ENCODE data around the gene MGLL.
"Not testable (repeated sequence)": the region's sequence is repeated elsewhere in the genome, so short reads cannot be mapped to it uniquely, and the experiment has no call there.

Gene MGLL

GRCh38 chr3:127660621-127661251 is 161.6 kb downstream of the MGLL start:
- TF ChIP-seq ZFX (IDR thresholded peaks at IDR 0.05; ENCODE audit: borderline replicate concordance), result no peak
- TF ChIP-seq, protein P1, sequence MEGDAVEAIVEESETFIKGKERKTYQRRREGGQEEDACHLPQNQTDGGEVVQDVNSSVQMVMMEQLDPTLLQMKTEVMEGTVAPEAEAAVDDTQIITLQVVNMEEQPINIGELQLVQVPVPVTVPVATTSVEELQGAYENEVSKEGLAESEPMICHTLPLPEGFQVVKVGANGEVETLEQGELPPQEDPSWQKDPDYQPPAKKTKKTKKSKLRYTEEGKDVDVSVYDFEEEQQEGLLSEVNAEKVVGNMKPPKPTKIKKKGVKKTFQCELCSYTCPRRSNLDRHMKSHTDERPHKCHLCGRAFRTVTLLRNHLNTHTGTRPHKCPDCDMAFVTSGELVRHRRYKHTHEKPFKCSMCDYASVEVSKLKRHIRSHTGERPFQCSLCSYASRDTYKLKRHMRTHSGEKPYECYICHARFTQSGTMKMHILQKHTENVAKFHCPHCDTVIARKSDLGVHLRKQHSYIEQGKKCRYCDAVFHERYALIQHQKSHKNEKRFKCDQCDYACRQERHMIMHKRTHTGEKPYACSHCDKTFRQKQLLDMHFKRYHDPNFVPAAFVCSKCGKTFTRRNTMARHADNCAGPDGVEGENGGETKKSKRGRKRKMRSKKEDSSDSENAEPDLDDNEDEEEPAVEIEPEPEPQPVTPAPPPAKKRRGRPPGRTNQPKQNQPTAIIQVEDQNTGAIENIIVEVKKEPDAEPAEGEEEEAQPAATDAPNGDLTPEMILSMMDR (IDR thresholded peaks at IDR 0.05), result no peak
- H3K27ac ChIP-seq, result no peak overlapping the region

- no peak overlapping the region for H3K27ac ChIP-seq
- TF ChIP-seq, protein P1 (IDR thresholded peaks at IDR 0.05), result no peak
- TF ChIP-seq ZFX (IDR thresholded peaks at IDR 0.05; ENCODE audit: borderline replicate concordance), result no peak
These were observed 164.1 kb downstream of the MGLL start for GRCh38 chr3:127658234-127658633.

GRCh38 chr3:127656906-127657305 is 165.4 kb downstream of the MGLL start:
- TF ChIP-seq, protein P1 (IDR thresholded peaks at IDR 0.05), result no peak
- TF ChIP-seq ZFX (IDR thresholded peaks at IDR 0.05; ENCODE audit: borderline replicate concordance), result no peak
- H3K27ac ChIP-seq, result no peak overlapping the region

GRCh38 chr3:127655641-127656040 is 166.7 kb downstream of the MGLL start:
- TF ChIP-seq ZFX (IDR thresholded peaks at IDR 0.05; ENCODE audit: borderline replicate concordance), result no peak
- TF ChIP-seq, protein P1 (IDR thresholded peaks at IDR 0.05), result no peak
- H3K27ac ChIP-seq, result no peak overlapping the region

GRCh38 chr3:127654993-127655392 is 167.3 kb downstream of the MGLL start:
- H3K27ac ChIP-seq, result not testable (repeated sequence)

GRCh38 chr3:127654374-127654773 is 167.9 kb downstream of the MGLL start:
- TF ChIP-seq, protein P1 (IDR thresholded peaks at IDR 0.05), result no peak
- TF ChIP-seq ZFX (IDR thresholded peaks at IDR 0.05; ENCODE audit: borderline replicate concordance), result no peak
- H3K27ac ChIP-seq, result no peak overlapping the region

- TF ChIP-seq, protein P1 (IDR thresholded peaks at IDR 0.05), result peak; percentile 72
- TF ChIP-seq ZFX (IDR thresholded peaks at IDR 0.05; ENCODE audit: borderline replicate concordance), result no peak
- H3K27ac ChIP-seq, result no peak overlapping the region
These were observed 169.9 kb downstream of the MGLL start for GRCh38 chr3:127652246-127652995.

Data from 22Rv1 (cell line).